ENCODE results near the gene GLT6D1. TPM values are rescaled to one million over a fixed set of nuclear protein-coding genes. Genes with fewer than 3 reads are reported as not detected.

GLT6D1 gene
- total RNA-seq, 1 experiment from 2014 or later = not detected

GRCh38 chr9:135647884-135648283 lies 8.5 kb upstream of the GLT6D1 start:
- Histone ChIP-seq H3K36me3 (ENCODE audit: control insufficient read depth, insufficient read depth, low read length) (no peaks in the 10 kb centered on the region), H3K4me3 (ENCODE audit: low read depth in 2 of 2, low read length in 2 of 2) (no peak overlapping the region), H3K27ac (ENCODE audit: low read length) (no peak overlapping the region), H3K4me1 (ENCODE audit: control insufficient read depth, insufficient read depth, low read length) (no peaks in the 10 kb centered on the region), H3K9me3 (ENCODE audit: control insufficient read depth, insufficient read depth, low read depth, low read length) (peaks cover 5% of the 10 kb centered on the region; the same call in 1 of the 2 replicates), H3K27me3 (ENCODE audit: control insufficient read depth, insufficient read depth, low read length) (no peaks in the 10 kb centered on the region)
- BruUV-seq (replicated peaks) = no TSS peak
- intact Hi-C loops (cut with micrococcal nuclease; ENCODE audit: unreplicated experiment) (no loop called here), in situ Hi-C loops (cut with HindIII; ENCODE audit: low pct_unique_long_range_greater_than_20kb, low sequenced_read_pairs) (no loop called here)
- CTCF ChIA-PET = no interaction called here
- DNase-seq (ENCODE audit: low read depth, low spot score) = no peak
- TF ChIP-seq CTCF (IDR thresholded peaks at IDR 0.05) (no peak), SIN3A (IDR thresholded peaks at IDR 0.05; ENCODE audit: borderline replicate concordance, insufficient read depth, low read depth, low read length) (no peak), POLR2AphosphoS5 (IDR thresholded peaks at IDR 0.05; ENCODE audit: low read depth, low read length) (no peak), TCF7L2 (IDR thresholded peaks at IDR 0.05; ENCODE audit: low read depth, low read length) (no peak)
- TF ChIP-seq, protein P1, sequence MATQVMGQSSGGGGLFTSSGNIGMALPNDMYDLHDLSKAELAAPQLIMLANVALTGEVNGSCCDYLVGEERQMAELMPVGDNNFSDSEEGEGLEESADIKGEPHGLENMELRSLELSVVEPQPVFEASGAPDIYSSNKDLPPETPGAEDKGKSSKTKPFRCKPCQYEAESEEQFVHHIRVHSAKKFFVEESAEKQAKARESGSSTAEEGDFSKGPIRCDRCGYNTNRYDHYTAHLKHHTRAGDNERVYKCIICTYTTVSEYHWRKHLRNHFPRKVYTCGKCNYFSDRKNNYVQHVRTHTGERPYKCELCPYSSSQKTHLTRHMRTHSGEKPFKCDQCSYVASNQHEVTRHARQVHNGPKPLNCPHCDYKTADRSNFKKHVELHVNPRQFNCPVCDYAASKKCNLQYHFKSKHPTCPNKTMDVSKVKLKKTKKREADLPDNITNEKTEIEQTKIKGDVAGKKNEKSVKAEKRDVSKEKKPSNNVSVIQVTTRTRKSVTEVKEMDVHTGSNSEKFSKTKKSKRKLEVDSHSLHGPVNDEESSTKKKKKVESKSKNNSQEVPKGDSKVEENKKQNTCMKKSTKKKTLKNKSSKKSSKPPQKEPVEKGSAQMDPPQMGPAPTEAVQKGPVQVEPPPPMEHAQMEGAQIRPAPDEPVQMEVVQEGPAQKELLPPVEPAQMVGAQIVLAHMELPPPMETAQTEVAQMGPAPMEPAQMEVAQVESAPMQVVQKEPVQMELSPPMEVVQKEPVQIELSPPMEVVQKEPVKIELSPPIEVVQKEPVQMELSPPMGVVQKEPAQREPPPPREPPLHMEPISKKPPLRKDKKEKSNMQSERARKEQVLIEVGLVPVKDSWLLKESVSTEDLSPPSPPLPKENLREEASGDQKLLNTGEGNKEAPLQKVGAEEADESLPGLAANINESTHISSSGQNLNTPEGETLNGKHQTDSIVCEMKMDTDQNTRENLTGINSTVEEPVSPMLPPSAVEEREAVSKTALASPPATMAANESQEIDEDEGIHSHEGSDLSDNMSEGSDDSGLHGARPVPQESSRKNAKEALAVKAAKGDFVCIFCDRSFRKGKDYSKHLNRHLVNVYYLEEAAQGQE (IDR thresholded peaks at IDR 0.05; ENCODE audit: insufficient read depth in 1 of 2, low read depth in 2 of 2, low read length in 1 of 2) = no peak
- ATAC-seq = no peak
- POLR2A ChIA-PET = no interaction called here

GRCh38 chr9:135644631-135645218 lies 5.4 kb upstream of the GLT6D1 start:
- no TSS peak for BruUV-seq (replicated peaks)
- no peaks in the 10 kb centered on the region for H3K4me1 ChIP-seq (ENCODE audit: control insufficient read depth, insufficient read depth, low read length)
- in situ Hi-C loops (cut with HindIII; ENCODE audit: low pct_unique_long_range_greater_than_20kb, low sequenced_read_pairs) (no loop called here), intact Hi-C loops (cut with micrococcal nuclease; ENCODE audit: unreplicated experiment) (no loop called here)
- DNase-seq (ENCODE audit: low read depth, low spot score) (no peak), ATAC-seq (no peak)
- POLR2A ChIA-PET = no interaction called here
- H3K27me3 ChIP-seq (ENCODE audit: control insufficient read depth, insufficient read depth, low read length) = no peaks in the 10 kb centered on the region
- TF ChIP-seq SIN3A (IDR thresholded peaks at IDR 0.05; ENCODE audit: borderline replicate concordance, insufficient read depth, low read depth, low read length) (no peak), POLR2AphosphoS5 (IDR thresholded peaks at IDR 0.05; ENCODE audit: low read depth, low read length) (no peak), CTCF (IDR thresholded peaks at IDR 0.05) (no peak), TCF7L2 (IDR thresholded peaks at IDR 0.05; ENCODE audit: low read depth, low read length) (no peak)
- TF ChIP-seq, protein P1 (IDR thresholded peaks at IDR 0.05; ENCODE audit: insufficient read depth in 1 of 2, low read depth in 2 of 2, low read length in 1 of 2) = no peak
- CTCF ChIA-PET = no interaction called here
- peaks cover 5% of the 10 kb centered on the region; the same call in 1 of the 2 replicates for H3K9me3 ChIP-seq (ENCODE audit: control insufficient read depth, insufficient read depth, low read depth, low read length)
- no peak overlapping the region for H3K27ac ChIP-seq (ENCODE audit: low read length)
- H3K36me3 ChIP-seq (ENCODE audit: control insufficient read depth, insufficient read depth, low read length) = no peaks in the 10 kb centered on the region
- H3K4me3 ChIP-seq (ENCODE audit: low read depth in 2 of 2, low read length in 2 of 2) = no peak overlapping the region
